ENCODE data around the gene TXNDC11. TPM values are rescaled to one million over a fixed set of nuclear protein-coding genes. Genes with fewer than 3 reads are reported as not detected.

The TXNDC11 gene, protein sequence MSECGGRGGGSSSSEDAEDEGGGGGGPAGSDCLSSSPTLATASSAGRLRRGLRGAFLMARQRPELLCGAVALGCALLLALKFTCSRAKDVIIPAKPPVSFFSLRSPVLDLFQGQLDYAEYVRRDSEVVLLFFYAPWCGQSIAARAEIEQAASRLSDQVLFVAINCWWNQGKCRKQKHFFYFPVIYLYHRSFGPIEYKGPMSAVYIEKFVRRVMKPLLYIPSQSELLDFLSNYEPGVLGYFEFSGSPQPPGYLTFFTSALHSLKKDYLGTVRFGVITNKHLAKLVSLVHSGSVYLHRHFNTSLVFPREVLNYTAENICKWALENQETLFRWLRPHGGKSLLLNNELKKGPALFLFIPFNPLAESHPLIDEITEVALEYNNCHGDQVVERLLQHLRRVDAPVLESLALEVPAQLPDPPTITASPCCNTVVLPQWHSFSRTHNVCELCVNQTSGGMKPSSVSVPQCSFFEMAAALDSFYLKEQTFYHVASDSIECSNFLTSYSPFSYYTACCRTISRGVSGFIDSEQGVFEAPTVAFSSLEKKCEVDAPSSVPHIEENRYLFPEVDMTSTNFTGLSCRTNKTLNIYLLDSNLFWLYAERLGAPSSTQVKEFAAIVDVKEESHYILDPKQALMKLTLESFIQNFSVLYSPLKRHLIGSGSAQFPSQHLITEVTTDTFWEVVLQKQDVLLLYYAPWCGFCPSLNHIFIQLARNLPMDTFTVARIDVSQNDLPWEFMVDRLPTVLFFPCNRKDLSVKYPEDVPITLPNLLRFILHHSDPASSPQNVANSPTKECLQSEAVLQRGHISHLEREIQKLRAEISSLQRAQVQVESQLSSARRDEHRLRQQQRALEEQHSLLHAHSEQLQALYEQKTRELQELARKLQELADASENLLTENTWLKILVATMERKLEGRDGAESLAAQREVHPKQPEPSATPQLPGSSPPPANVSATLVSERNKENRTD
- 24.4 and 35.5 TPM in 2 replicates for total RNA-seq

DNA sequence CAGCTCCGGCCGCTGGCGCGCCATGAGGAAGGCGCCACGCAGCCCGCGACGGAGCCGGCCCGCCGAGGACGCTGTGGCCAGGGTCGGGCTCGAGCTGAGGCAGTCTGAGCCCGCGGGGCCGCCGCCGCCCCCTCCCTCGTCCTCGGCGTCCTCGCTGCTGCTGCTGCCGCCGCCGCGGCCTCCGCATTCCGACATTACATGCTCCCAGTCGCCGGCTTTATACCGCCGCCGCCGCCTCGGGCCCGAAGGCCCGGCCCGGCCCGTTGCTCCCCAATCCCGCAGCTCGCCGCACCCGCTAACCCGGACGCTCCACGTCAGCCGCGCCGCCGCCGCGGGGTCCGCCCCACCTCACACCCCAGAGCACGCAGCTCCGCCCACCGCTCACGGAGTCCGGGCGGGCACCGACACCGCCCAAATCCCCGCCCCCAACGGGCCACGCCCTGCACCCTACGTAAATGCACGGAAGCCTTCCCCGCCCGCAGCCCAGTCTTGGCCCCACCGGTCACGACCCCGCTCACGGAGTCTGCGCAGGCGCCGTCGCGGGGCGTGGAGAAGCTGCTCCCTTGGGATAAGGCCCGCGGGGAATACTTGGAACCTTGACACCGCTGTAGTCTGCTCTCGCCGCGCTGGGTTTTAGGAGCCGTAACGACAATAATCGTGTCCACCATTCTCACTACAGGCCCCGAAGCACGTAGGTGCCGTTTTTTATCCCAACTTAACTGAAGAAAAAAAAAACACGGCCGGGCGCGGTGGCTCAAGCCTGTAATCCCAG lies at the start of gene TXNDC11:
TSS of gene TXNDC11 (minus strand) at position 322 of the 772 bp plus-strand sequence. CDS start at position 195, 127 bp downstream.

DNA sequence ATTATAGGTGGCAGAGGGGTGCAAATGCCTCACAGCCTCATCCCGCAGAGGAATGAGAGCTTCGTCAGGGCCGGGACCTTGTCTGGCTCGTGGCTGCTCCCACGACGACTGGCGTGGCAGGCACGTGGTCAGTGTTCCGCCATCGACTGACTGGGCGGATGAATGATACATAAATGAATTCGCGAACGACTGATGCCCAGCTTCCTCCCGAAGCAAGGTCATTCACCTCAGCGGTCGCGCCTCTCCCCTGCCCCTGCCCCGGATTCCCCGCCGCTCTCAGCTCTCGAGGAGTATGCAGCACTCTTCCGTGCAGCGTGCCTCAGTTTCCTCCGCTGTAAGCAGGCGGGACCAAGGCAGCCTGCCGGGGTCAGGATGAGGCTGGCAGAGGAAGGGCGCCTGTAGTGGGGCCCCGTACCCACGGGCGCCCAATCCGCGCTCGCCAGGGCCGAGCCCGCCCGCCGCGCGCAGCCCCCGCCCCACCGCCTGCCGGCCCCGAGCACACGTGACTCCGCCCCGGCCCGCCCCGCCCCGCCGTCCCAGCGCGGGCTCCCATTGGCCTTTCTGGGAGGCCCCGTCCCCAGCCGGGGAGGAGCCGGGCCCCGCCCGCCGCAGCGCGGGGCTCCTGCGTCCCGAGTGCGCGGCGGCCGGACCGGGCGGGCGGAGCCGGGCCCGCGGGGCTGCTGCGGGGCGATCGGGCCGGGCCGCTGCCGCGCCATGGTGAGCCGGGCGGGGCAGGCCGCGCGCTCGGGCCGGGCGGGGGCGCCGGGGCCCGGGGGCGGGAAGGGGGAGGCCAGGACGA lies 74.6 kb downstream of the TXNDC11 start, which contains the start of gene SNN:
TSS of gene SNN (plus strand) at position 632 of the 799 bp plus-strand sequence. CDS start 7,605 bp downstream, outside the sequence.

Other genes starting within 250 kb of the TXNDC11 start
- 24.5 and 37.3 TPM in 2 replicates for gene LITAF, start 155.9 kb downstream of the TXNDC11 start, total RNA-seq
- gene SNN, start 74.4 kb downstream of the TXNDC11 start, total RNA-seq: 16.2 and 24.3 TPM in 2 replicates
- gene ZC3H7A, start 54.4 kb upstream of the TXNDC11 start, total RNA-seq: 37.1 and 45.1 TPM in 2 replicates
- gene RSL1D1, start 108.7 kb upstream of the TXNDC11 start, total RNA-seq: 65.7 and 69.8 TPM in 2 replicates
- gene GSPT1, start 173.1 kb upstream of the TXNDC11 start, total RNA-seq: 54.3 and 64.2 TPM in 2 replicates
- 3.7 and 6.6 TPM in 2 replicates for gene NPIPB2, start 199.2 kb upstream of the TXNDC11 start, total RNA-seq
- gene TNFRSF17, start 222.4 kb upstream of the TXNDC11 start, total RNA-seq: not detected in 2 replicates
- 14.4 and 17.3 TPM in 2 replicates for gene SNX29, start 233.9 kb upstream of the TXNDC11 start, total RNA-seq